Measurements from ENCODE around the gene HPDL. TPM values are rescaled to one million over a fixed set of nuclear protein-coding genes. Genes with fewer than 3 reads are reported as not detected.

The HPDL gene
- total RNA-seq, 1 donor from 2014 or later = 31.0 TPM

DNA sequence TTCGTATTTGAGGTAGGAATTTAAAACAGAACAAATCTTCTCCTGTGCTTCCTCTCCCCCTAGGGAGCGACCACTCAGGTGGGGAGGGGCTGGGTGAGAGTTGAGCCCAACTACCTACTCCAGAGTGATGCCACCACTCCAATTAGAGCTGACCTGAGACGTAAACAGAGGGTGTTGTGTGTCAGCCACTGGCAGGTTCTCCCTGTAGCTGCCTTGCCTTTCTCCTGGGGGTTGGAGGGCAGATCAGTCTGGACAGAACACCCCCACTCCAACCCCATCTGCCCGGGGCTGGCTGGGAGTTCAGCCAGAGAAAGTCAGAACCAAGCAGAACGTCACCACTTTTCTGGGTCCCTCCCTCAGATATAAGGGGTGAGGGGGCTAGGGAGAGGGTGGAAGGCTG lies 2.0 kb downstream of the HPDL start:
- no peaks in the 10 kb centered on the region for H3K27me3 Mint-ChIP-seq (ENCODE audit: insufficient read depth)
- intact Hi-C loops (cut with micrococcal nuclease) = no loop called here
- no peaks in the 10 kb centered on the region for H3K9me3 Mint-ChIP-seq
- peaks cover 15% of the 10 kb centered on the region for H3K4me1 Mint-ChIP-seq (ENCODE audit: low read depth)
- peak overlapping the region; percentile 63 for H3K4me3 Mint-ChIP-seq
- DNase-seq (ENCODE audit: low spot score) = no peak
- H3K36me3 Mint-ChIP-seq (ENCODE audit: low read depth) = peaks cover 10% of the 10 kb centered on the region
- H3K27ac Mint-ChIP-seq = no peak overlapping the region

DNA sequence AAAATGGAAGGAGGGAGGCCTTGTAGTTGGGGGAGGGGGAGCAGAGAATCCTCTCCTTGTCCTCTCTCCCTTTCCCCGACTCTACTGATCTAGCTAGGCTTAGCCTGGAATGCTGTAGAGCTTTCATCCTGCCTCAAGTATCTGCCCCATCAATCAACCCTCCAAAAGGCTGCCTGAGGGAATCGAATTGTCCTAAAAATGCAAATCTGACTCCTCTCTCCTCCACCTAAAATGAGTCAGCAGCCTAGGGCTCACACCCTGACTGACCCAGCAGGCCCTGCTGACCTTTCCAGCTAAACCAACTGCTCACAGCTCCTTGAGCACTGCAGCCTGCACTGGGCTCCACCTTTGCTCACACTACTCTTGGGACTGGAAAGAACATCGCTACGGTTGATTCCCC lies 2.8 kb downstream of the HPDL start:
- peak overlapping the region; percentile 64 for H3K4me3 Mint-ChIP-seq
- intact Hi-C loops (cut with micrococcal nuclease) = no loop called here
- H3K36me3 Mint-ChIP-seq (ENCODE audit: low read depth) = peaks cover 12% of the 10 kb centered on the region
- H3K27ac Mint-ChIP-seq = peak overlapping the region; percentile 56
- no peak for DNase-seq (ENCODE audit: low spot score)
- peaks cover 22% of the 10 kb centered on the region for H3K4me1 Mint-ChIP-seq (ENCODE audit: low read depth)
- no peaks in the 10 kb centered on the region for H3K27me3 Mint-ChIP-seq (ENCODE audit: insufficient read depth)
- H3K9me3 Mint-ChIP-seq = no peaks in the 10 kb centered on the region

DNA sequence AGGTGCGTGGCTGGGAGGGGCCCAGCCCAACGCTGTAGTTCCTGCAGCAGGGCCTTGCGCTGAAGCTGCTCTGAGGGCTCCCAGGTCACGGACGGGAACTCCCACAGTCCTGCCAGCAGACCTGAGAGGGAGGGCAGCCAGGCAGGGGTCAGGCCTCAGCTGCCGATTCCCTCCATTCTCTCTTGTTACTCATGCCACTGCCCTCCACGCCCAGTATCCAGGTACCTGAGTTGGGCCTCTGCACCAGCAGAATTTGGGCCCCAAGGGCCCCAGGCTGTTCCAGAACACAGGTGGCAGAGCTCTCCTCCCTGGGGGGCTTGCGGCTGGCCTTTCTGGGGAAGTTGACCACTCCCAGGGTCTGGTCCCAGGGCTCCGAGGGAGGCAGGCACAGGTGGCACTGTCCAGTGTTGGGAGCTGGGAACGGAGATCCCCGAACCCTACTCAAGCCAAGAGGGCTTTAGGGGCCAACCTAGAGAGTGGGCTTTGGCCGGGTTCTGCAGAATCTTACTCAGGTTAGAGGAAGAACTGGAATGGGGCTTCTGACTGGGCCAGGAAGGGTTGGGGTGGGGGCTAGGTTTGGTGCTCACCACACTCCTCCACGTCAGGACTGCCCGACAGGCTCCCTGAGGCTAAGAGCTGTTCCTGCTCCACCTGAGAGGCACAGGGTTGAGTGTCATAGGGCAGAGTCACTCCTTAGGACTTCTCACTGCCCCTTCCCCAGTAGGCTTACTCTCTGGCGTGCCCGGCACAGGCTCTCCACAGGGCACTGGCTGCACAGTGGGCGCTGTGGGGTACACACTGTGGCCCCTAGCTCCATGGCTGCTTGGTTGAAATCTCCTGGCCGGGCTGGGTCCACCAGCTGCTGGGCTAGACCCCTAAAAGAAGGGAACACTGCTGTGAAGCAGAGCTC lies 5.0 kb downstream of the HPDL start:
- no peak overlapping the region for H3K27ac Mint-ChIP-seq
- H3K4me3 Mint-ChIP-seq = no peak overlapping the region
- peaks cover 28% of the 10 kb centered on the region for H3K4me1 Mint-ChIP-seq (ENCODE audit: low read depth)
- H3K36me3 Mint-ChIP-seq (ENCODE audit: low read depth) = peaks cover 14% of the 10 kb centered on the region
- no peaks in the 10 kb centered on the region for H3K27me3 Mint-ChIP-seq (ENCODE audit: insufficient read depth)
- intact Hi-C loops (cut with micrococcal nuclease) = no loop called here
- H3K9me3 Mint-ChIP-seq = no peaks in the 10 kb centered on the region
- no peak for DNase-seq (ENCODE audit: low spot score)

DNA sequence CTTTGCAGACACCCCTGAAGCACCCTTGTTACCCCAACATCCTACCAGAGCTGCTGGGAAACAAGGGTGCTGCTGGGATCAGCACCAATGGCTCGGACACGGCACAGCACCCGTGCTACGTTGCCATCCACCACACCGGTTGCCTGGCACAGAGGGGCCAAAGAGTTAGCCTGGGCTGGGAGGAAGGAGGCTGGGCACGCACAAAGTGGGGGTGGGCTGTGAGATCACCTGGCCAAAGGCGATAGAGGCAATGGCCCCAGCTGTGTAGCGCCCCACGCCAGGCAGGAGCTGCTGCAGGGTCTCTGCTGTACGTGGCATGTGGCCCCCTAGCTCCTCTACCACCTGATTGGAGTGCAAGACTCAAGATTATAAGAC lies 5.6 kb downstream of the HPDL start:
- intact Hi-C loops (cut with micrococcal nuclease) = no loop called here
- Mint-ChIP-seq H3K4me1 (ENCODE audit: low read depth) (peaks cover 32% of the 10 kb centered on the region), H3K9me3 (no peaks in the 10 kb centered on the region), H3K4me3 (no peak overlapping the region), H3K27ac (no peak overlapping the region), H3K27me3 (ENCODE audit: insufficient read depth) (no peaks in the 10 kb centered on the region), H3K36me3 (ENCODE audit: low read depth) (peaks cover 17% of the 10 kb centered on the region)
- no peak for DNase-seq (ENCODE audit: low spot score)

DNA sequence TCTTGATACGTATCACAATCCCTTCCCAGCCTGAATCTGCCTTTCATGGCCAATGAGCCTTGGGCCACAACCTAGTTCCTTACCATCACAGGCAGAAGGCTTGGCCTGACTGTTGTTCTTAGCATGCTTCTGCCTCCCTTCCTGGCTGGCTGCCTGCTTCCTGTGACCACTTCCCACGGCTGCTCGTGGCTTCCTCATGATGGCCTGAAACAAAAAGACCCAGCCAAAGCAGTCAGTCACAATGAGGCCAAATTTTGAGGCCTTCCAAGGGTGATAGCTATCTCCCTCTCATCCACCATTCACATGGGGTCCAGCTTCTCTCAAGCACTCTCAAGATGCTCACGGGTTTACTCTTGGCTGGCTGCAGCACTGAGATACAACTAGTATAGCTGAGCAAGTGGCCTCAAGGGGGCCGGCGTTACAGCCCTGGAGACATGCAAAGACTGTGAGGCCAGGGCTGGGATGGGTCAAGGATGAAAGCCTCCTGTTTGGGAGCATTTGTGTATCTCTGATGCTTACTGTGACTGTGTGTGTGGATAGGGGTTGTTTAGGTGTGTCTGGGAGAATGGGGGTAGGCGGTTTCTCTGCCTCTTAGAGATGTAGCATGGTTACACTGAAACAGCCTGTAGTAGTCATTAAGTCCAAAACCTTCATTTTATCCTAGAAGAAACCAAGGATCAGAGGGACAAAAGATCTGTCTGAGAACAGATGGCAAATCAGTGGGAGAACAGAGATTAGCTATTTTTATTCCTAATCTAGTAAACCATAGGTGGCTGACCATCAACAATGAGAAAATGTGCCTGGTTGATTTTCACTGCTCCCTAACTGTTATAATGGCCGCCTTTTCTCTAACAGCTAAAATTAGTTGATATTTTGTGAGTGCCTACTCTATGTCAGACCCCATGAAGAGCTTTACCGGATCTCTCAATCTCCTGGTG lies 7.9 kb downstream of the HPDL start:
- H3K27ac Mint-ChIP-seq = peak overlapping the region; percentile 42
- intact Hi-C loops (cut with micrococcal nuclease) = no loop called here

DNA sequence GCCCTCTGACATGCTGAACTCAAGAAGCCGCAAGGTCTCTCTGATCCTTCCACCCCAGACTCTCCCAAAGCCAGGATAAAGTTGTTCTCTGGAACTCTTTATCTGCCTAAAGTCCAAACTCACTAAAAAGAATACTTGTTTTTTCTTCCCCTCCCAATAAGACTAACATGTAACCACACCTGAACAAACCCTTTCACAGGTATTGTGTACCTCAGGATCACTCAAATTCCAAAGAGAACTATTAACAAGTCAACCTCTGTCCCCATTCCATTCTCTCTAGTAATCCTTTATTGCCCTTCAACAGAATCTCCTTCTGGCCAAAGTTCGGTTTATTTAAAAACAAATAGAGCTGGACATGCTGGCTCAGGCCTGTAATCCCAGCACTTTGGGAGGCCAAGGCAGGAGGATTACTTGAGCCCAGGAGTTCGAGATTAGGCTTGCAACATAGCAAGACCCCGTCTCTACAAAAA lies 9.2 kb downstream of the HPDL start:
- peaks cover 25% of the 10 kb centered on the region for H3K36me3 Mint-ChIP-seq (ENCODE audit: low read depth)
- H3K9me3 Mint-ChIP-seq = no peaks in the 10 kb centered on the region
- DNase-seq (ENCODE audit: low spot score) = no peak
- peaks cover 33% of the 10 kb centered on the region for H3K4me1 Mint-ChIP-seq (ENCODE audit: low read depth)
- intact Hi-C loops (cut with micrococcal nuclease) = no loop called here
- no peak overlapping the region for H3K4me3 Mint-ChIP-seq
- no peaks in the 10 kb centered on the region for H3K27me3 Mint-ChIP-seq (ENCODE audit: insufficient read depth)
- H3K27ac Mint-ChIP-seq = no peak overlapping the region

More for the DNA sequence above, 7.9 kb downstream of the HPDL start:
- Mint-ChIP-seq H3K4me1 (ENCODE audit: low read depth) (peaks cover 34% of the 10 kb centered on the region), H3K9me3 (no peaks in the 10 kb centered on the region), H3K36me3 (ENCODE audit: low read depth) (peaks cover 24% of the 10 kb centered on the region), H3K4me3 (no peak overlapping the region), H3K27me3 (ENCODE audit: insufficient read depth) (no peaks in the 10 kb centered on the region)
- no peak for DNase-seq (ENCODE audit: low spot score)

DNA sequence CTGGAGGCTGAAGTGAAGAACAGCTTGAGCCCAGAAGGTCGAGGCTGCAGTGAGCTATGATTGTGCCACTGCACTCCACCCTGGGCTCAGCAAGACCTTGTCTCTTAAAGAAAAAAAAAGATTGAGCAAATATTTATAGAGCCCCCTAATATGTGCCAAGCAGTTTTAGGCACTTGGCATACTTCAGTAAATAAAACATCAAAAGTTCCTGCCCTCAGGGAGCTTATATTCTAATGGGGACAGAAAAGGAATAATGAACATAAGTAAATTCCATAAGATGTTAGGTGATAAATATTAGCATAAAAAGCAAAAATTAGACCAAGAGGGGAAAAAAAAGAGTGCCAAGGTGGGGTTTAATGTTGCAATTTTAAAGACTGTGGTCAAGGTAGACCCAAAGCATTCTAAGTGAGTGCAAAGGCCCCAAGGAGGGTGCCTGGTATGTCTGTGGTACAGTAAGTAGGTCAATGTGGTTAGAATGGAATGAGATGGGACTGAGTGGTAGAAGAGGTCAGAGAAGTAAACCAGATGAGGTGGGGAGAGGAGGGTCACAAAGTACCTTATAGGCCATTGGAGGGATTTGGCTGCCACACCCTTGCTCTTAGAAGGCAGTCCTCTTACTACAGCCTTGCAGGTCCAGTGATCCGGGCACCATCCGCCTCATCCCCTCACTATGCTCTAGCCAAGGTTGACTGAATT lies 11.1 kb downstream of the HPDL start:
- peak overlapping the region; percentile 13 for H3K27ac Mint-ChIP-seq
- intact Hi-C loops (cut with micrococcal nuclease) = no loop called here
- peak overlapping the region; percentile 67 for H3K4me3 Mint-ChIP-seq
- H3K27me3 Mint-ChIP-seq (ENCODE audit: insufficient read depth) = no peaks in the 10 kb centered on the region
- H3K36me3 Mint-ChIP-seq (ENCODE audit: low read depth) = peaks cover 35% of the 10 kb centered on the region
- H3K9me3 Mint-ChIP-seq = no peaks in the 10 kb centered on the region
- peaks cover 49% of the 10 kb centered on the region for H3K4me1 Mint-ChIP-seq (ENCODE audit: low read depth)
- no peak for DNase-seq (ENCODE audit: low spot score)

DNA sequence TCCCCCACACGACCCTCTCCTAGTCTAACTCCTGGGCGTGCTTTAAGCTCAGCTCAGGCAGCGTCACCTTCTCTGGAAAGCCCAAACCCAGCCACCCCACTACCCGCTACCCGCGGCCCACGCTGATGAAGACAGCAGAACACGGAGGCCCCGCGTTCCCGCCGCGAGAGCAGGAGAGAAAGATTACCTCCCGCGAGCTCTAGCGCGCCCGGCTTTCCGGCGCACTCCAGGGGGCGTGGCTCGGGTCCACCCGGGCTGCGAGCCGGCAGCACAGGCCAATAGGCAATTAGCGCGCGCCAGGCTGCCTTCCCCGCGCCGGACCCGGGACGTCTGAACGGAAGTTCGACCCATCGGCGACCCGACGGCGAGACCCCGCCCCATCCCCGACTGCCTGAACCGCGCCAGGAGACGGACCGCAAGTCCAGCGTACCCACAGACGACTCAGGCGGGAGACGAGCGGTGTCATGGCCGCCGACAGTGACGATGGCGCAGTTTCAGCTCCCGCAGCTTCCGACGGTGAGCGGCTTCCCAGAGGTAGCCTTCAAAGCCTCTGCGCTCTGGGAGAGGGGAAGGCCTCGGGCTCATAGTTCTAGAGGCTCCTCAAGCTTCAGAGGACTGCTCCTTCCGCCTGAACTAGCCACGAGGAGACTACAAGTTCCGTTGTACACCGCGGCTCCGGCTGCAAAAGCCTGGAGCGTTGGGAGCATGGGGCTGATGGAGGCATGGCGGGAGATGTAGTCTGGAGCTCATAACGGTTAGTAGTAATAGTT lies 13.3 kb downstream of the HPDL start, which contains the start of the genes MUTYH and TOE1:
Gene MUTYH, minus strand, starts transcription at position 652 of the 770 bp plus-strand sequence. CDS start 5,935 bp downstream, outside the sequence.
Gene TOE1, plus strand, starts transcription at position 382 of the 770 bp plus-strand sequence. Its CDS starts 83 bp downstream, at position 465.
- peaks cover 42% of the 10 kb centered on the region for H3K36me3 Mint-ChIP-seq (ENCODE audit: low read depth)

DNA sequence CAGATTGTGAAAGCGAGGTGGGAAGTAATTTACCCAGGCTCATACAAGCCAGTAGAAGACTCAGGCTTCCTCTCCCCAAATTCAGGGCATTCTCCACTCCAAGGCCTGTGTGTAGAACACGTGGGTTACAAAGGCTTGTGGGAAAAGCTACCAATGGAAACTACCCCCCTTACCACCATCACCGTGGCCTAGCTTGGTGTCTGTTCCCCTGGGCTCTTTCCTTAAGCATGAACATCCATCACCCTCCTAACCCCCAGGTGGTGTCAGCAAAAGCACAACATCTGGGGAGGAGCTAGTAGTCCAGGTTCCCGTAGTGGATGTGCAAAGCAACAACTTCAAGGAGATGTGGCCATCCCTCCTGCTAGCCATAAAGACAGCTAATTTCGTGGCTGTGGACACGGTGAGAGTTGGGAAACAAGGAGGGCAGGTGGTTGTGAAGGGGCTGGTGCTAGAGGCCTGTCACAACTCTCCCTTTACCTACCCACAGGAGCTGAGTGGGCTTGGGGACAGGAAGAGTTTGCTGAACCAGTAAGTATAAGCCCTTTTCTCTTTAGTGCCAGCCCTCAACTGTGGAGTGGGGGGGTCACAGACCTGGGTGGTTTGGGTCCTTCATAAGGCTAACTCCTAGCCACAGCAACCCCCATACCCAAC lies 14.2 kb downstream of the HPDL start:
- intact Hi-C loops (cut with micrococcal nuclease) = loop anchor here (1.0 kb wide), 7 partner anchors 15 to 355 kb away; partner anchors contain the start of genes AKR1A1, CCDC163, EIF2B3 and HPDL
- H3K27me3 Mint-ChIP-seq (ENCODE audit: insufficient read depth) = no peaks in the 10 kb centered on the region
- no peaks in the 10 kb centered on the region for H3K9me3 Mint-ChIP-seq
- DNase-seq (ENCODE audit: low spot score) = no peak
- H3K4me3 Mint-ChIP-seq = peak overlapping the region; percentile 99
- H3K27ac Mint-ChIP-seq = peak overlapping the region; percentile 100
- peaks cover 39% of the 10 kb centered on the region for H3K4me1 Mint-ChIP-seq (ENCODE audit: low read depth)
- H3K36me3 Mint-ChIP-seq (ENCODE audit: low read depth) = peaks cover 46% of the 10 kb centered on the region

More for the DNA sequence above, 13.3 kb downstream of the HPDL start, which contains the start of the genes MUTYH and TOE1:
- DNase-seq (ENCODE audit: low spot score) = peak; percentile 94
- peak within 1 kb of the TSS; percentile 99 for H3K4me3 Mint-ChIP-seq
- peak within 1 kb of the TSS; percentile 100 for H3K27ac Mint-ChIP-seq
- peaks cover 39% of the 10 kb centered on the region for H3K4me1 Mint-ChIP-seq (ENCODE audit: low read depth)
- intact Hi-C loops (cut with micrococcal nuclease) = loop anchor here (1.0 kb wide), 11 partner anchors 14 to 907 kb away; partner anchors contain the start of genes AKR1A1, ARMH1, CCDC163 and EIF2B3
- H3K9me3 Mint-ChIP-seq = no peaks in the 10 kb centered on the region
- H3K27me3 Mint-ChIP-seq (ENCODE audit: insufficient read depth) = no peaks in the 10 kb centered on the region

DNA sequence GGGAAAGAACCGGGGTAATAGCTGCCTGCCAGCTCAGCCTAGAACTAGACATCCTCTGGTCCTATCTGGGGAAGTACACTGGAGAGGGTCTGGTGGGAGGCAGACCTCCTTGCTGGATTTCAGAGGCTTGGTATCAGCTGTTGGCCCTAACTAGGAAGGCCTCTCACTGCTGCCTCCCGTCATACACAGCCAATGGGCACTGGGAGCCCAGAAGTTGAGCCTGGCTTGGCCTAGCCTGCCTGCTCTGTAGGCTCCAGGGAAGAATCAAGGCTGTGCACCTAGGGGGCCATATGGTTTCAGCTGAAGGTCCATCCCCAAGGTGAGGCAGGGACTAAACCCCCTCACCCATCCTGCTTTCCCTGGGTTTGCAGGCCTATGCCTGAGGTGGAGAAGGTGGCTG lies 17.8 kb downstream of the HPDL start:
- DNase-seq (ENCODE audit: low spot score) = no peak
- H3K9me3 Mint-ChIP-seq = no peaks in the 10 kb centered on the region
- intact Hi-C loops (cut with micrococcal nuclease) = no loop called here
- H3K27me3 Mint-ChIP-seq (ENCODE audit: insufficient read depth) = no peaks in the 10 kb centered on the region
- H3K27ac Mint-ChIP-seq = no peak overlapping the region
- peaks cover 32% of the 10 kb centered on the region for H3K36me3 Mint-ChIP-seq (ENCODE audit: low read depth)
- H3K4me1 Mint-ChIP-seq (ENCODE audit: low read depth) = peaks cover 16% of the 10 kb centered on the region
- no peak overlapping the region for H3K4me3 Mint-ChIP-seq

DNA sequence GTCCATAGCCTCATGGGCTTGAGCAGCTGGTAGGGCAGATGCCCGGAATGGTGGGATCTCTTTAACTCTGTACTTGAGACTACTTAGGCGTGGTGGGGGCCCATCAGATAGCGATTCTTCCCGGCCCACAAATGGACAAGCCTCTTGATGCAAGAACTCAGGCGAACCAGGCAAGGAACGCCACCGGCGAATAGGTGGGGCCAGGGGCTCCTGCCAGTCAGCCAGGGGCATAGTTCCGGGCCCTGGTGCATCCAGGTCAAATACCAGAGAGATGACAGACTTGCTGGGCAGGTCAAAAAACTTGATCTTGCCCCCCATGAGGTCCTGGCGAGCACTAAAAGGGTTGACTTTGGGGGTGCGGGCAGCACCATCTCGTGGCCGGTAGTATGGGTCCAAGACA lies 18.3 kb downstream of the HPDL start:
- H3K27ac Mint-ChIP-seq = no peak overlapping the region
- DNase-seq (ENCODE audit: low spot score) = no peak
- peaks cover 16% of the 10 kb centered on the region for H3K4me1 Mint-ChIP-seq (ENCODE audit: low read depth)
- peaks cover 30% of the 10 kb centered on the region for H3K36me3 Mint-ChIP-seq (ENCODE audit: low read depth)
- intact Hi-C loops (cut with micrococcal nuclease) = no loop called here
- H3K9me3 Mint-ChIP-seq = no peaks in the 10 kb centered on the region
- no peaks in the 10 kb centered on the region for H3K27me3 Mint-ChIP-seq (ENCODE audit: insufficient read depth)
- H3K4me3 Mint-ChIP-seq = no peak overlapping the region

Data from activated T-helper 1 cell treated with anti-CD3 and anti-CD28 coated beads, Interleukin-12 subunit alpha, Interleukin-12 subunit beta, Interleukin-2, Interleukin-4 antibody, amounts not matched to agents 30 ng/mL and 10 ng/mL and 1 ng/mL, durations not matched to agents 14 hours and 24 hours and 36 hours (primary cell).